HEK293 (cell line): Measurements from ENCODE around the gene DOK7.

Experiments
- CTCF ChIA-PET: fragments of 350-600 bp; formaldehyde crosslinking; extraction: SDS; loops from one replicate; lab custom pipeline; 2021; ENCODE audit warnings: antibody characterized with exemption; lab: Yijun Ruan, JAX
- POLR2A ChIA-PET: fragments of 300-600 bp; formaldehyde crosslinking; extraction: SDS; loops from one replicate; lab custom pipeline; 2020; ENCODE audit warnings: antibody characterized with exemption, inconsistent platforms; lab: Yijun Ruan, JAX
- H3K27ac ChIP-seq: fragments of 200-500 bp; sonication (Bioruptor generic); 2 replicates; pipeline ENCODE4 v1.5.1; 2014; ENCODE audit warnings: low read depth, low read length, control low read depth, inconsistent platforms; ENCODE audit errors: extremely low read depth
- H3K36me3 ChIP-seq, 2 experiments: fragments of 200-500 bp in 1 of 2; sonication (Bioruptor generic) in 1 of 2; 1 replicate in 1 of 2; 2 replicates in 1 of 2; pipeline ENCODE4 v1.5.1; 2014 to 2017; ENCODE audit warnings: inconsistent platforms in 2 of 2, low read length in 2 of 2; ENCODE audit not compliant: control insufficient read depth in 2 of 2, insufficient read depth in 1 of 2
- H3K4me1 ChIP-seq: fragments of 200-500 bp; sonication (Bioruptor generic); 2 replicates; pipeline ENCODE4 v1.5.1; 2014; ENCODE audit warnings: mild to moderate bottlenecking, low read length, inconsistent platforms; ENCODE audit not compliant: control insufficient read depth, insufficient read depth
- H3K4me3 ChIP-seq: 2 replicates; pipeline ENCODE4 v1.5.1; 2011; ENCODE audit warnings: low read depth, mild to moderate bottlenecking, control low read depth, low read length, moderate library complexity
- H3K9me3 ChIP-seq: fragments of 200-500 bp; sonication (Bioruptor generic); 2 replicates; pipeline ENCODE4 v1.5.1; 2014; ENCODE audit warnings: low read depth, low read length, inconsistent platforms; ENCODE audit not compliant: control insufficient read depth, insufficient read depth
- ATF2 ChIP-seq: fragments of 450-650 bp; formaldehyde crosslinking; IDR thresholded peaks from 2 replicates; pipeline ENCODE4 v1.5.1; 2016; ENCODE audit warnings: missing biosample characterization, missing genetic modification characterization, low read depth
- BCL11B ChIP-seq: fragments of 450-650 bp; formaldehyde crosslinking; IDR thresholded peaks from 2 replicates; pipeline ENCODE4 v1.5.1; 2016; ENCODE audit warnings: low read depth, missing biosample characterization, missing genetic modification characterization
- MYNN ChIP-seq: fragments of 450-650 bp; formaldehyde crosslinking; IDR thresholded peaks from 2 replicates; pipeline ENCODE4 v1.5.1; 2016; ENCODE audit warnings: missing biosample characterization, missing genetic modification characterization, borderline replicate concordance
- PRDM2 ChIP-seq: fragments of 450-650 bp; formaldehyde crosslinking; IDR thresholded peaks from 2 replicates; pipeline ENCODE4 v1.5.1; 2016; ENCODE audit warnings: missing biosample characterization, missing genetic modification characterization, borderline replicate concordance
- SETDB1 ChIP-seq: IDR thresholded peaks from one replicate; pipeline ENCODE4 v1.6.1; 2017; ENCODE audit warnings: mild to moderate bottlenecking, low read length, moderate library complexity, mixed read lengths; ENCODE audit not compliant: insufficient read length
- TCF7L2 ChIP-seq: IDR thresholded peaks from 2 replicates; pipeline ENCODE4 v1.6.1; 2011; ENCODE audit warnings: low read depth, mild to moderate bottlenecking, inconsistent platforms, low read length, moderate library complexity, borderline replicate concordance
- ZFP37 ChIP-seq: fragments of 450-650 bp; formaldehyde crosslinking; IDR thresholded peaks from 2 replicates; pipeline ENCODE4 v1.5.1; 2016; ENCODE audit warnings: missing biosample characterization, missing genetic modification characterization
- ZFP69B ChIP-seq: fragments of 450-650 bp; formaldehyde crosslinking; IDR thresholded peaks from 2 replicates; pipeline ENCODE4 v1.5.1; 2016; ENCODE audit warnings: missing biosample characterization, missing genetic modification characterization
- ZNF211 ChIP-seq: fragments of 450-650 bp; formaldehyde crosslinking; IDR thresholded peaks from 2 replicates; pipeline ENCODE4 v1.5.1; 2016; ENCODE audit warnings: low read depth, missing biosample characterization, missing genetic modification characterization
- ZNF248 ChIP-seq: fragments of 450-650 bp; formaldehyde crosslinking; IDR thresholded peaks from 2 replicates; pipeline ENCODE4 v1.5.1; 2017; ENCODE audit warnings: missing biosample characterization, missing genetic modification characterization
- ZNF514 ChIP-seq: fragments of 450-650 bp; formaldehyde crosslinking; IDR thresholded peaks from 2 replicates; pipeline ENCODE4 v1.5.1; 2016; ENCODE audit warnings: missing biosample characterization, missing genetic modification characterization
- ZNF544 ChIP-seq: fragments of 450-650 bp; formaldehyde crosslinking; IDR thresholded peaks from 2 replicates; pipeline ENCODE4 v1.5.0; 2017; ENCODE audit warnings: missing biosample characterization, missing genetic modification characterization
- ZNF585B ChIP-seq: fragments of 450-650 bp; formaldehyde crosslinking; IDR thresholded peaks from 2 replicates; pipeline ENCODE4 v1.5.1; 2016; ENCODE audit warnings: missing biosample characterization, missing genetic modification characterization
- ZNF747 ChIP-seq: fragments of 450-650 bp; formaldehyde crosslinking; IDR thresholded peaks from 2 replicates; pipeline ENCODE4 v1.5.1; 2016; ENCODE audit warnings: missing biosample characterization, missing genetic modification characterization
- ZNF792 ChIP-seq: fragments of 450-650 bp; formaldehyde crosslinking; IDR thresholded peaks from 2 replicates; pipeline ENCODE4 v1.5.1; 2016; ENCODE audit warnings: missing biosample characterization, missing genetic modification characterization
- TF ChIP-seq, protein P1 (sequence below): fragments of 450-650 bp; formaldehyde crosslinking; IDR thresholded peaks from 2 replicates; pipeline ENCODE4 v1.5.0; 2017; ENCODE audit warnings: missing biosample characterization, missing genetic modification characterization, borderline replicate concordance
- TF ChIP-seq, protein P2 (sequence below): fragments of 450-650 bp; formaldehyde crosslinking; IDR thresholded peaks from 2 replicates; pipeline ENCODE4 v1.5.1; 2017; ENCODE audit warnings: missing biosample characterization, missing genetic modification characterization

The DOK7 gene

DNA sequence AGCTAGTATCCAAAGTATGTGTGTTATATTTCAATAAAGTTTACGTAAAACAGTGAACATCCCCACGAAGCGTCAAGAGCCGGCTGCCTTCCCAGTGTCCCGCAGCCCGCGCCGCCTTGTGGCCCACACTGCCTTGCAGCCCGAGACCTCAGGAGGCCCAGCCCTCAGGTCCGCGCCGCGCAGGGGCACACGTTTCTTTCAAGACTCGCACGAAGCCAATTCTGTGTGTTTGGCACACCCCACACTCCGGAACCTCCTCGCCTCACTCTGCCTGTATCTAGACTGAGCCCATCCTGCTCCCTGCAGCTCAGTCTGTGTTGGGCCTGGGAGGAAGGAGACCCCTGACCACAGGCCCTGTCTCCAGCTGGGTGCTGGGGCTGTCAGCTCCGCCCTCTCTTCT is 63.4 kb downstream of the DOK7 start:
- CTCF ChIA-PET, result interaction anchor here (0.6 kb wide), 1 partner anchor 354 kb away, joined by 3 read pairs; no protein-coding TSS in a partner anchor
- H3K27ac ChIP-seq, result no peak overlapping the region
- H3K36me3 ChIP-seq, result peaks cover 0 to 82% of the 10 kb centered on the region in 2 experiments; a peak in 2 of 3 replicates
- no peaks in the 10 kb centered on the region for H3K9me3 ChIP-seq
- POLR2A ChIA-PET, result interaction anchor here (1.7 kb wide), 1 partner anchor 21 kb away, joined by 4 read pairs; no protein-coding TSS in a partner anchor
- TF ChIP-seq ATF2, result no peak
- no peak for TF ChIP-seq ZNF747 (tag by site-specific recombination)
- TF ChIP-seq, protein P1, sequence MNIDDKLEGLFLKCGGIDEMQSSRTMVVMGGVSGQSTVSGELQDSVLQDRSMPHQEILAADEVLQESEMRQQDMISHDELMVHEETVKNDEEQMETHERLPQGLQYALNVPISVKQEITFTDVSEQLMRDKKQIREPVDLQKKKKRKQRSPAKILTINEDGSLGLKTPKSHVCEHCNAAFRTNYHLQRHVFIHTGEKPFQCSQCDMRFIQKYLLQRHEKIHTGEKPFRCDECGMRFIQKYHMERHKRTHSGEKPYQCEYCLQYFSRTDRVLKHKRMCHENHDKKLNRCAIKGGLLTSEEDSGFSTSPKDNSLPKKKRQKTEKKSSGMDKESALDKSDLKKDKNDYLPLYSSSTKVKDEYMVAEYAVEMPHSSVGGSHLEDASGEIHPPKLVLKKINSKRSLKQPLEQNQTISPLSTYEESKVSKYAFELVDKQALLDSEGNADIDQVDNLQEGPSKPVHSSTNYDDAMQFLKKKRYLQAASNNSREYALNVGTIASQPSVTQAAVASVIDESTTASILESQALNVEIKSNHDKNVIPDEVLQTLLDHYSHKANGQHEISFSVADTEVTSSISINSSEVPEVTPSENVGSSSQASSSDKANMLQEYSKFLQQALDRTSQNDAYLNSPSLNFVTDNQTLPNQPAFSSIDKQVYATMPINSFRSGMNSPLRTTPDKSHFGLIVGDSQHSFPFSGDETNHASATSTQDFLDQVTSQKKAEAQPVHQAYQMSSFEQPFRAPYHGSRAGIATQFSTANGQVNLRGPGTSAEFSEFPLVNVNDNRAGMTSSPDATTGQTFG (tag by site-specific recombination), result no peak
- no peak for TF ChIP-seq TCF7L2
- no peak for TF ChIP-seq MYNN (tag by site-specific recombination)
- TF ChIP-seq, protein P2, sequence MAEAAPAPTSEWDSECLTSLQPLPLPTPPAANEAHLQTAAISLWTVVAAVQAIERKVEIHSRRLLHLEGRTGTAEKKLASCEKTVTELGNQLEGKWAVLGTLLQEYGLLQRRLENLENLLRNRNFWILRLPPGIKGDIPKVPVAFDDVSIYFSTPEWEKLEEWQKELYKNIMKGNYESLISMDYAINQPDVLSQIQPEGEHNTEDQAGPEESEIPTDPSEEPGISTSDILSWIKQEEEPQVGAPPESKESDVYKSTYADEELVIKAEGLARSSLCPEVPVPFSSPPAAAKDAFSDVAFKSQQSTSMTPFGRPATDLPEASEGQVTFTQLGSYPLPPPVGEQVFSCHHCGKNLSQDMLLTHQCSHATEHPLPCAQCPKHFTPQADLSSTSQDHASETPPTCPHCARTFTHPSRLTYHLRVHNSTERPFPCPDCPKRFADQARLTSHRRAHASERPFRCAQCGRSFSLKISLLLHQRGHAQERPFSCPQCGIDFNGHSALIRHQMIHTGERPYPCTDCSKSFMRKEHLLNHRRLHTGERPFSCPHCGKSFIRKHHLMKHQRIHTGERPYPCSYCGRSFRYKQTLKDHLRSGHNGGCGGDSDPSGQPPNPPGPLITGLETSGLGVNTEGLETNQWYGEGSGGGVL (tag by site-specific recombination), result no peak
- no peak for TF ChIP-seq ZNF585B
- no peak for TF ChIP-seq SETDB1
- TF ChIP-seq ZFP37, result no peak
- no peak for TF ChIP-seq ZFP69B (tag by site-specific recombination)
- no peak for TF ChIP-seq BCL11B
- no peak for TF ChIP-seq ZNF211 (tag by site-specific recombination)
- TF ChIP-seq ZNF544 (tag by site-specific recombination), result no peak
- no peak for TF ChIP-seq ZNF792 (tag by site-specific recombination)
- TF ChIP-seq ZNF514 (tag by site-specific recombination), result no peak
- no peak for TF ChIP-seq PRDM2 (tag by site-specific recombination)
- no peak for TF ChIP-seq ZNF248 (tag by site-specific recombination)
- no peak overlapping the region for H3K4me3 ChIP-seq
- H3K4me1 ChIP-seq, result peaks cover 3% of the 10 kb centered on the region; the same call in 1 of the 2 replicates
